ENCODE data around the gene ARID1B.

- no peak for TF ChIP-seq E2F1 (CRISPR knock-in tag; IDR thresholded peaks at IDR 0.05)
- no peak for TF ChIP-seq CTCF (IDR thresholded peaks at IDR 0.05)
- TF ChIP-seq FOXK1 (CRISPR knock-in tag; IDR thresholded peaks at IDR 0.05): no peak
- TF ChIP-seq AFF4 (CRISPR knock-in tag; IDR thresholded peaks at IDR 0.05; ENCODE audit: borderline replicate concordance): no peak
- TF ChIP-seq RELA (CRISPR knock-in tag; IDR thresholded peaks at IDR 0.05; ENCODE audit: borderline replicate concordance): no peak
- TF ChIP-seq MLX (CRISPR knock-in tag; IDR thresholded peaks at IDR 0.05): no peak
- no peak for TF ChIP-seq JUN (CRISPR knock-in tag; IDR thresholded peaks at IDR 0.05)
- TF ChIP-seq NFYB (CRISPR knock-in tag; conservative IDR thresholded peaks at IDR 0.05; ENCODE audit: low read depth): no peak
- no peak for TF ChIP-seq ATF3 (CRISPR knock-in tag; conservative IDR thresholded peaks at IDR 0.05)
- no peak for TF ChIP-seq NR1H2 (CRISPR knock-in tag; IDR thresholded peaks at IDR 0.05)
- TF ChIP-seq NR2C2 (CRISPR knock-in tag; IDR thresholded peaks at IDR 0.05): no peak
- TF ChIP-seq ELF4 (CRISPR knock-in tag; IDR thresholded peaks at IDR 0.05; ENCODE audit: low read depth): no peak
These were observed 456.5 kb downstream of the ARID1B start for GRCh38 chr6:157233686-157234085.
